Stomach (tissue), 9 donors: ENCODE measurements around the gene TNFRSF14. TPM values are rescaled to one million over a fixed set of nuclear protein-coding genes. Genes with fewer than 3 reads are reported as not detected.

Source experiments
- DNase-seq, 2 donors: peaks; one replicate each; pipeline versions ENCODE4 v3.0.0 to v3.0.0-alpha.2; 2013 to 2019
- H3K27ac ChIP-seq, 5 donors: fragments of 200-600 bp in 4 of 5; sonication (generic) in 4 of 5; one replicate each; pipeline ENCODE4 v1.5.1; 2013 to 2019; ENCODE audit warnings: mild to moderate bottlenecking in 1 of 5, moderate library complexity in 1 of 5
- H3K27me3 ChIP-seq, 3 donors: fragments of 200-600 bp; sonication (generic); one replicate each; pipeline ENCODE4 v1.5.1; 2017 to 2019; ENCODE audit warnings: mixed run types in 1 of 3
- H3K36me3 ChIP-seq, 4 donors: fragments of 200-600 bp; sonication (generic); 1 replicate in 3 of 4; 2 replicates in 1 of 4; pipeline ENCODE4 v1.5.1; 2016 to 2019
- H3K4me1 ChIP-seq, 4 donors: fragments of 200-600 bp; sonication (generic); one replicate each; pipeline ENCODE4 v1.5.1; 2016 to 2019
- H3K4me3 ChIP-seq, 4 donors: fragments of 200-600 bp; sonication (generic) in 3 of 4; one replicate each; pipeline ENCODE4 v1.5.1; 2016 to 2019; ENCODE audit warnings: mild to moderate bottlenecking in 1 of 4
- H3K9me3 ChIP-seq, 4 donors: fragments of 200-600 bp; sonication (generic); one replicate each; pipeline ENCODE4 v1.5.1; 2016 to 2019
- CTCF ChIP-seq, 7 experiments: fragments of 450-650 bp in 4 of 7; fragments of 200-600 bp in 3 of 7; sonication (generic) in 3 of 7; IDR thresholded peaks; one replicate each; pipeline ENCODE4 v1.5.1; 2016 to 2019; ENCODE audit warnings: antibody characterized with exemption in 7 of 7, control low read depth in 2 of 7, mild to moderate bottlenecking in 1 of 7
- EP300 ChIP-seq: sonication (generic); formaldehyde crosslinking; IDR thresholded peaks from one replicate; pipeline ENCODE4 v1.6.1; 2017; ENCODE audit warnings: antibody characterized with exemption
- POLR2A ChIP-seq, 4 donors: fragments of 450-650 bp; IDR thresholded peaks; one replicate each; pipeline ENCODE4 v1.6.1; 2016; ENCODE audit warnings: antibody characterized with exemption in 4 of 4, control low read depth in 2 of 4, mild to moderate bottlenecking in 1 of 4, moderate library complexity in 1 of 4
- POLR2AphosphoS5 ChIP-seq, 3 donors: sonication (generic); formaldehyde crosslinking; IDR thresholded peaks; one replicate each; pipeline ENCODE4 v1.6.1; 2016; ENCODE audit warnings: antibody characterized with exemption in 3 of 3
- WGBS, 5 donors: extraction: QIAGEN DNeasy Blood & Tissue Kit in 3 of 5; methylation state at CpG; one replicate each; pipeline versions ENCODE4 v1.1.5 to v1.1.7; 2013 to 2018; 5-methylcytosine and 5-hydroxymethylcytosine counted together
- intact Hi-C: fragments of 100-400 bp; cut with DNase I; formaldehyde crosslinking; loops from one replicate; pipeline ENCODE4 v1.15.1; 2023; ENCODE audit warnings: low total_unique reads
- polyA plus RNA-seq, 3 donors: library from polyadenylated mRNA; stranded (reverse); fragments of 200-250 nt; gene quantifications; one replicate each; pipeline ENCODE4 v1.2.3, GENCODE V29; 2013
- total RNA-seq, 5 donors: library from RNA; depleted of rRNA; stranded (reverse); fragments of >200 nt; gene quantifications; one replicate each; pipeline versions ENCODE4 v1.1.0 to v1.2.3, GENCODE V29; 2014 to 2016
- donor health status: healthy with polysubstance abuse.
- donor health status: Bipolar disorder and iron deficiency.
- donor health status: healthy.

Gene TNFRSF14
- total and polyA plus RNA-seq, 8 donors, result 33.2 to 413 (median 103) TPM

- no peak for DNase-seq
- no peaks in the 10 kb centered on the region for H3K36me3 ChIP-seq
- TF ChIP-seq EP300 (no peak), CTCF (IDR thresholded peaks at IDR 0.05) (no peak), POLR2AphosphoS5 (IDR thresholded peaks at IDR 0.05) (no peak), POLR2A (IDR thresholded peaks at IDR 0.05) (no peak)
- peaks cover 0 to 11% (median 0%) of the 10 kb centered on the region in 3 donors for H3K27me3 ChIP-seq
- 75 to 85% (median 83%) methylated on average over 7 of the region's 7 CpGs for whole genome bisulfite sequencing, 5 donors
- H3K4me3 ChIP-seq, result no peak overlapping the region
- H3K9me3 ChIP-seq, result no peaks in the 10 kb centered on the region
- H3K4me1 ChIP-seq, result peaks cover 23 to 49% (median 47%) of the 10 kb centered on the region in 4 donors
- intact Hi-C loops, result loop anchor here (10.0 kb wide), 1 partner anchor 62 kb away; no protein-coding TSS in a partner anchor
- H3K27ac ChIP-seq, result no peak overlapping the region
Measured at GRCh38 chr1:2582391-2582790, 26.2 kb downstream of the TNFRSF14 start.

GRCh38 chr1:2583331-2583791 lies 27.2 kb downstream of the TNFRSF14 start:
- DNase-seq, result no peak
- Histone ChIP-seq H3K9me3 (no peaks in the 10 kb centered on the region), H3K27me3 (peaks cover 0 to 2% (median 0%) of the 10 kb centered on the region in 3 donors), H3K27ac (peak overlapping the region in 1 of 5 donors; percentile 99), H3K4me3 (no peak overlapping the region), H3K4me1 (peaks cover 27 to 49% (median 47%) of the 10 kb centered on the region in 4 donors), H3K36me3 (no peaks in the 10 kb centered on the region)
- intact Hi-C loops, result loop anchor here (10.0 kb wide), 1 partner anchor 61 kb away; no protein-coding TSS in a partner anchor
- TF ChIP-seq EP300, result no peak
- TF ChIP-seq CTCF (IDR thresholded peaks at IDR 0.05), result no peak
- no peak for TF ChIP-seq POLR2AphosphoS5 (IDR thresholded peaks at IDR 0.05)
- no peak for TF ChIP-seq POLR2A (IDR thresholded peaks at IDR 0.05)
- WGBS, 5 donors, result 58 to 81% (median 62%) methylated on average over 4 to 5 of the region's 5 CpGs

GRCh38 chr1:2583871-2584351 lies 27.7 kb downstream of the TNFRSF14 start:
- no peaks in the 10 kb centered on the region for H3K27me3 ChIP-seq
- H3K4me1 ChIP-seq, result peaks cover 28 to 49% (median 47%) of the 10 kb centered on the region in 4 donors
- peaks cover 0 to 5% (median 2%) of the 10 kb centered on the region in 4 donors for H3K36me3 ChIP-seq
- TF ChIP-seq POLR2A (IDR thresholded peaks at IDR 0.05) (no peak), POLR2AphosphoS5 (IDR thresholded peaks at IDR 0.05) (peak in 2 of 3 donors; percentile 5 to 36)
- H3K9me3 ChIP-seq, result no peaks in the 10 kb centered on the region
- 48 to 51% (median 50%) methylated on average over 12 to 14 of the region's 14 CpGs for WGBS, 5 donors
- peak overlapping the region in 4 of 5 donors; percentile 99 to 100 (median 99) for H3K27ac ChIP-seq
- intact Hi-C loops, result loop anchor here (10.0 kb wide), 1 partner anchor 61 kb away; no protein-coding TSS in a partner anchor
- no peak overlapping the region for H3K4me3 ChIP-seq
- no peak for DNase-seq

- Histone ChIP-seq H3K27me3 (no peaks in the 10 kb centered on the region), H3K4me1 (peaks cover 28 to 52% (median 49%) of the 10 kb centered on the region in 4 donors), H3K9me3 (no peaks in the 10 kb centered on the region), H3K36me3 (peaks cover 0 to 14% (median 9%) of the 10 kb centered on the region in 4 donors), H3K27ac (peak overlapping the region; percentile 98 to 100 (median 99)), H3K4me3 (peak overlapping the region; percentile 80 to 95 (median 88))
- no peak for TF ChIP-seq EP300
- no peak for TF ChIP-seq CTCF (IDR thresholded peaks at IDR 0.05)
- intact Hi-C loops, result loop anchor here (10.0 kb wide), 1 partner anchor 60 kb away; no protein-coding TSS in a partner anchor
- no peak for DNase-seq
- 35 to 45% (median 40%) methylated on average over 12 of the region's 12 CpGs for WGBS, 5 donors
Measured at GRCh38 chr1:2584686-2585317, 28.6 kb downstream of the TNFRSF14 start.
